HEK293 (cell line): ENCODE measurements around the gene PARD3B.

Experiments
- CTCF ChIA-PET: fragments of 350-600 bp; formaldehyde crosslinking; extraction: SDS; loops from one replicate; lab custom pipeline; 2021; ENCODE audit warnings: antibody characterized with exemption; lab: Yijun Ruan, JAX
- POLR2A ChIA-PET: fragments of 300-600 bp; formaldehyde crosslinking; extraction: SDS; loops from one replicate; lab custom pipeline; 2020; ENCODE audit warnings: antibody characterized with exemption, inconsistent platforms; lab: Yijun Ruan, JAX
- H3K27ac ChIP-seq: fragments of 200-500 bp; sonication (Bioruptor generic); 2 replicates; pipeline ENCODE4 v1.5.1; 2014; ENCODE audit warnings: low read depth, low read length, control low read depth, inconsistent platforms; ENCODE audit errors: extremely low read depth
- H3K36me3 ChIP-seq, 2 experiments: fragments of 200-500 bp in 1 of 2; sonication (Bioruptor generic) in 1 of 2; 1 replicate in 1 of 2; 2 replicates in 1 of 2; pipeline ENCODE4 v1.5.1; 2014 to 2017; ENCODE audit warnings: inconsistent platforms in 2 of 2, low read length in 2 of 2; ENCODE audit not compliant: control insufficient read depth in 2 of 2, insufficient read depth in 1 of 2
- H3K4me1 ChIP-seq: fragments of 200-500 bp; sonication (Bioruptor generic); 2 replicates; pipeline ENCODE4 v1.5.1; 2014; ENCODE audit warnings: mild to moderate bottlenecking, low read length, inconsistent platforms; ENCODE audit not compliant: control insufficient read depth, insufficient read depth
- H3K4me3 ChIP-seq: 2 replicates; pipeline ENCODE4 v1.5.1; 2011; ENCODE audit warnings: low read depth, mild to moderate bottlenecking, control low read depth, low read length, moderate library complexity
- H3K9me3 ChIP-seq: fragments of 200-500 bp; sonication (Bioruptor generic); 2 replicates; pipeline ENCODE4 v1.5.1; 2014; ENCODE audit warnings: low read depth, low read length, inconsistent platforms; ENCODE audit not compliant: control insufficient read depth, insufficient read depth
- ELK4 ChIP-seq: IDR thresholded peaks from 2 replicates; pipeline ENCODE4 v1.6.1; 2011; ENCODE audit warnings: mild to moderate bottlenecking, low read depth, low read length, borderline replicate concordance
- IKZF3 ChIP-seq: fragments of 450-650 bp; IDR thresholded peaks from 2 replicates; pipeline ENCODE4 v1.5.0; 2018; ENCODE audit warnings: missing biosample characterization, mild to moderate bottlenecking, missing genetic modification characterization, moderate library complexity
- KLF16 ChIP-seq: fragments of 450-650 bp; formaldehyde crosslinking; IDR thresholded peaks from 2 replicates; pipeline ENCODE4 v1.5.1; 2017; ENCODE audit warnings: missing biosample characterization, missing genetic modification characterization
- MEIS1 ChIP-seq: sonication (generic); formaldehyde crosslinking; IDR thresholded peaks from 2 replicates; pipeline ENCODE4 v1.8.1; 2022; ENCODE audit warnings: missing genetic modification reagents, mild to moderate bottlenecking, borderline replicate concordance
- TRIM28 ChIP-seq: IDR thresholded peaks from 2 replicates; pipeline ENCODE4 v1.6.1; 2011; ENCODE audit warnings: low read length, control low read depth, borderline replicate concordance
- ZBTB1 ChIP-seq: fragments of 450-650 bp; formaldehyde crosslinking; IDR thresholded peaks from 2 replicates; pipeline ENCODE4 v1.5.1; 2016; ENCODE audit warnings: missing biosample characterization, missing genetic modification characterization
- ZBTB44 ChIP-seq: fragments of 450-650 bp; IDR thresholded peaks from 2 replicates; pipeline ENCODE4 v1.5.1; 2018; ENCODE audit warnings: missing biosample characterization, mild to moderate bottlenecking, missing genetic modification characterization
- ZNF140 ChIP-seq: fragments of 450-650 bp; formaldehyde crosslinking; IDR thresholded peaks from 2 replicates; pipeline ENCODE4 v1.5.1; 2016; ENCODE audit warnings: missing biosample characterization, missing genetic modification characterization
- ZNF175 ChIP-seq: fragments of 450-650 bp; formaldehyde crosslinking; IDR thresholded peaks from 2 replicates; pipeline ENCODE4 v1.5.1; 2016; ENCODE audit warnings: missing biosample characterization, missing genetic modification characterization
- ZNF280D ChIP-seq: fragments of 450-650 bp; formaldehyde crosslinking; IDR thresholded peaks from 2 replicates; pipeline ENCODE4 v1.5.1; 2016; ENCODE audit warnings: missing biosample characterization, missing genetic modification characterization
- ZNF398 ChIP-seq: fragments of 450-650 bp; formaldehyde crosslinking; IDR thresholded peaks from 2 replicates; pipeline ENCODE4 v1.5.1; 2017; ENCODE audit warnings: missing biosample characterization, missing genetic modification characterization
- ZNF423 ChIP-seq: fragments of 450-650 bp; formaldehyde crosslinking; IDR thresholded peaks from 2 replicates; pipeline ENCODE4 v1.5.1; 2016; ENCODE audit warnings: missing biosample characterization, missing genetic modification characterization
- ZNF501 ChIP-seq: fragments of 450-650 bp; formaldehyde crosslinking; IDR thresholded peaks from 2 replicates; pipeline ENCODE4 v1.5.1; 2016; ENCODE audit warnings: missing biosample characterization, missing genetic modification characterization
- ZNF521 ChIP-seq: fragments of 450-650 bp; formaldehyde crosslinking; IDR thresholded peaks from 2 replicates; pipeline ENCODE4 v1.5.1; 2017; ENCODE audit warnings: missing biosample characterization, mild to moderate bottlenecking, missing genetic modification characterization
- ZNF664 ChIP-seq: fragments of 450-650 bp; formaldehyde crosslinking; IDR thresholded peaks from 2 replicates; pipeline ENCODE4 v1.5.1; 2016; ENCODE audit warnings: missing biosample characterization, missing genetic modification characterization
- ZNF768 ChIP-seq: fragments of 450-650 bp; formaldehyde crosslinking; IDR thresholded peaks from 2 replicates; pipeline ENCODE4 v1.5.1; 2018; ENCODE audit warnings: missing biosample characterization, mild to moderate bottlenecking, missing genetic modification characterization
- ZNF776 ChIP-seq: fragments of 450-650 bp; formaldehyde crosslinking; IDR thresholded peaks from 2 replicates; pipeline ENCODE4 v1.5.0; 2017; ENCODE audit warnings: missing biosample characterization, missing genetic modification characterization, borderline replicate concordance
- ZNF830 ChIP-seq: fragments of 450-650 bp; IDR thresholded peaks from 2 replicates; pipeline ENCODE4 v1.5.0; 2018; ENCODE audit warnings: missing biosample characterization, missing genetic modification characterization, low read depth, mild to moderate bottlenecking, moderate library complexity
- TF ChIP-seq, protein P1 (sequence below): sonication (generic); formaldehyde crosslinking; IDR thresholded peaks from 2 replicates; pipeline ENCODE4 v1.8.1; 2022; ENCODE audit warnings: mild to moderate bottlenecking, moderate library complexity, missing genetic modification reagents

PARD3B gene

GRCh38 chr2:204825681-204826080 lies 280.4 kb downstream of the PARD3B start (continued):
- TF ChIP-seq ZBTB44 (tag by site-specific recombination) (no peak), ZNF768 (tag by site-specific recombination) (no peak), TRIM28 (no peak), ZNF280D (tag by site-specific recombination) (no peak)

DNA sequence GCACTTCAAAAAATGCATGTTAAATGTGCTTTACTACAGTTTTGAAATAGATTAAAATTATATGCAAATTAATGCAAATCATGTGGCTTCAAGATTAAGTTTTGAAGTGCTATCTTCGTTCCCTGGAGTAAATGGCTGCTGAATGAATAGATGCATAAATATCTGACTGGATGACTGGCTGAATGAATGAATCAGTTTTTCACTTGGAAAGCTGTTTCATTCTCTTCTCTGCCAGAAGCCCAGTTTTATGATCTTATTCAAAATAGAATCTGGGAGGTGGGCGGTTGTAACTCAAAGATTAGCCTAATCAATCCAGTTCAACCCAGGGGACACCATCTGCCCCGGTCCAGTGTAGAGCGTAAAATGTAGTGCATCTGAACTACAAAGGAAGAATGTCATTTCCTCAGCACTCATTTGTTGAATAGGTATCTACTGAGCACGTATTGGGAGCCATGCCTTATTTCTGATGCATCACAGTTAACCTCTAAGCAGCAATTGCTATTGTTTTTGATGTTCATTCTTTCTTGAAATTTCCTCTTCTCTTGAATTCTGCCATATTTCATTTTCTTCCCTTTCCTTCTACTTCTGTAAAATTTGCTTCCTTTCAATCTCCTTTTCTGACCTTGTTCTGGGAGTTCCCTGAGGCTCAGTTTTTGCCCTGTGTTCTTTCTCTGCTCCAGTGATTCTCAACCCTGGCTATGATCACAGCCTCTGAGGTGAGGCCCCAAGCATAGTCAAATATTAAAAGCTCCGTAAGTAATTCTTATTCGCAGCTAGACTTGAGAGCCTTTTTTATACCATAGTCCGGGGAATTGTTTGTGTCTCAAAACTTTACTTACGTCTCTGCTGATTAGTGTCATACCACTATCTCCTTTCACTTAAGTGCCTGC lies 282.7 kb downstream of the PARD3B start:
- Histone ChIP-seq H3K4me1 (peaks cover 4% of the 10 kb centered on the region; the same call in 1 of the 2 replicates), H3K27ac (no peak overlapping the region), H3K4me3 (no peak overlapping the region), H3K9me3 (no peaks in the 10 kb centered on the region), H3K36me3 (no peaks in the 10 kb centered on the region)
- CTCF ChIA-PET = interaction anchor here (1.1 kb wide), 1 partner anchor 22 kb away, joined by 3 read pairs; no protein-coding TSS in a partner anchor
- POLR2A ChIA-PET = no interaction called here
- no peak for TF ChIP-seq ZNF664 (tag by site-specific recombination)

- H3K4me1 ChIP-seq = no peaks in the 10 kb centered on the region
- no peaks in the 10 kb centered on the region for H3K36me3 ChIP-seq
- CTCF ChIA-PET = interaction anchor here (1.0 kb wide), 1 partner anchor 933 kb away, joined by 5 read pairs; no protein-coding TSS in a partner anchor
- H3K9me3 ChIP-seq = no peaks in the 10 kb centered on the region
- TF ChIP-seq ZNF501 (tag by site-specific recombination) (no peak), IKZF3 (no peak), MEIS1 (CRISPR knock-in tag) (no peak), ZNF776 (tag by site-specific recombination) (no peak), ELK4 (no peak), ZBTB1 (no peak), ZNF398 (no peak), KLF16 (no peak), ZNF521 (tag by site-specific recombination) (no peak), ZNF423 (no peak), ZNF175 (no peak), ZNF140 (no peak), ZNF830 (tag by site-specific recombination) (no peak)
- TF ChIP-seq, protein P1, sequence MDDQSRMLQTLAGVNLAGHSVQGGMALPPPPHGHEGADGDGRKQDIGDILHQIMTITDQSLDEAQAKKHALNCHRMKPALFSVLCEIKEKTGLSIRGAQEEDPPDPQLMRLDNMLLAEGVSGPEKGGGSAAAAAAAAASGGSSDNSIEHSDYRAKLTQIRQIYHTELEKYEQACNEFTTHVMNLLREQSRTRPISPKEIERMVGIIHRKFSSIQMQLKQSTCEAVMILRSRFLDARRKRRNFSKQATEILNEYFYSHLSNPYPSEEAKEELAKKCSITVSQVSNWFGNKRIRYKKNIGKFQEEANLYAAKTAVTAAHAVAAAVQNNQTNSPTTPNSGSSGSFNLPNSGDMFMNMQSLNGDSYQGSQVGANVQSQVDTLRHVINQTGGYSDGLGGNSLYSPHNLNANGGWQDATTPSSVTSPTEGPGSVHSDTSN (CRISPR knock-in tag) = no peak
- H3K27ac ChIP-seq = no peak overlapping the region
- POLR2A ChIA-PET = no interaction called here
- H3K4me3 ChIP-seq = no peak overlapping the region
These were observed 289.6 kb downstream of the PARD3B start for GRCh38 chr2:204834716-204835384.
